Activated gamma-delta T cell (primary cell): ENCODE results near the gene JAM2.
A peak's percentile ranks its signal among the peaks of the same experiment; 100 is the strongest.
"Not testable (repeated sequence)": the region's sequence is repeated elsewhere in the genome, so short reads cannot be mapped to it uniquely, and the experiment has no call there.

Source experiments
- DNase-seq: peaks from one replicate; lab custom pipeline; 2025; lab: John Stamatoyannopoulos, UW
- total RNA-seq, 2 donors: gene quantifications; one replicate each; lab custom pipeline; 2026; lab: John Stamatoyannopoulos, UW

Gene JAM2, protein sequence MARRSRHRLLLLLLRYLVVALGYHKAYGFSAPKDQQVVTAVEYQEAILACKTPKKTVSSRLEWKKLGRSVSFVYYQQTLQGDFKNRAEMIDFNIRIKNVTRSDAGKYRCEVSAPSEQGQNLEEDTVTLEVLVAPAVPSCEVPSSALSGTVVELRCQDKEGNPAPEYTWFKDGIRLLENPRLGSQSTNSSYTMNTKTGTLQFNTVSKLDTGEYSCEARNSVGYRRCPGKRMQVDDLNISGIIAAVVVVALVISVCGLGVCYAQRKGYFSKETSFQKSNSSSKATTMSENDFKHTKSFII
- 0.13 to 0.20 reads per million in 2 donors for total RNA-seq

DNA sequence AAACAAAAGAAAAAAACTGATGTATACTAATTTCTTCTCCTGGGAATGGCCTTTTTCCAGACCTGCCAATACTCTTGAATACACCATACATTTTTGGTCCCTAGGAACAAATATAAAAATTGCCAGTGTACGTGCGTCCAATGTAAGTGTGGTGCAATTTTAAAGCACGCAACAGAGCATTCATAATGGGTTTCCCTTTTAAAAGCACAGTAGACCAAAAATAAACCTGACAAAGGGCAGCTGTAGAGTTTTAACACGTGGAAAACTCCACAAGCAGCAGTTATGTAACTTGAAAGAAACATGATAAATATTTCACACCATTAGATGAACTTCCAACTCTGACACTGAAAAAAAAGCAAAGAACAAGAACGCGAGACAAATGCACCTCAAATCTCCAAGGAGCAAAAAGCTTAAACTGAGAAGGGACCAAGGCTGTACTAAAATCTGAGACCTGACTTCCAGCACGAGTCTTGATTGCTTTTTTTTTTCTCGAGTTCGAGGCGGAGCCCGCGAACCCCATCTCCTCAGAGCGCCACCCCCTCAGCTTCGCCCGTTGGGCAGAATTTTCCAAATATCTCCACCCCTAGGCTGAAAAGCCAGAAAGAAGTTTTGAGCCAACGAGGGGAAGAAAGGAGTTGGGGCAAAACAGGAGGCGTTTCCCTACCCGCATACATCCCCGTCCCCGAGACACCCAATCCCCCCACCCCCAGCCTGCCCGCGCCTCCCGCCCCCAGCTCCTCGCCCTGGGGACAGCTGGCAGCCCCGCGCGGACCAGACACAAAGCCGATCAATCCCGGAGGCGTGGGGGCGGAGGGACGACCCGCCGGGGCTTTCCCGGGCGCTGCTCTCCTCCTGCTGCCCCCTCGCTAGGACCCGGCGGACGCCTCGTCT, at the start of gene JAM2:
JAM2 (plus strand) TSS at position 599 of the 891 bp plus-strand sequence. CDS start 564 bp downstream, outside the sequence.
- peak; percentile 22 for DNase-seq

- no peak for DNase-seq
Measured at GRCh38 chr21:25589887-25590286, 49.2 kb upstream of the JAM2 start.

DNA sequence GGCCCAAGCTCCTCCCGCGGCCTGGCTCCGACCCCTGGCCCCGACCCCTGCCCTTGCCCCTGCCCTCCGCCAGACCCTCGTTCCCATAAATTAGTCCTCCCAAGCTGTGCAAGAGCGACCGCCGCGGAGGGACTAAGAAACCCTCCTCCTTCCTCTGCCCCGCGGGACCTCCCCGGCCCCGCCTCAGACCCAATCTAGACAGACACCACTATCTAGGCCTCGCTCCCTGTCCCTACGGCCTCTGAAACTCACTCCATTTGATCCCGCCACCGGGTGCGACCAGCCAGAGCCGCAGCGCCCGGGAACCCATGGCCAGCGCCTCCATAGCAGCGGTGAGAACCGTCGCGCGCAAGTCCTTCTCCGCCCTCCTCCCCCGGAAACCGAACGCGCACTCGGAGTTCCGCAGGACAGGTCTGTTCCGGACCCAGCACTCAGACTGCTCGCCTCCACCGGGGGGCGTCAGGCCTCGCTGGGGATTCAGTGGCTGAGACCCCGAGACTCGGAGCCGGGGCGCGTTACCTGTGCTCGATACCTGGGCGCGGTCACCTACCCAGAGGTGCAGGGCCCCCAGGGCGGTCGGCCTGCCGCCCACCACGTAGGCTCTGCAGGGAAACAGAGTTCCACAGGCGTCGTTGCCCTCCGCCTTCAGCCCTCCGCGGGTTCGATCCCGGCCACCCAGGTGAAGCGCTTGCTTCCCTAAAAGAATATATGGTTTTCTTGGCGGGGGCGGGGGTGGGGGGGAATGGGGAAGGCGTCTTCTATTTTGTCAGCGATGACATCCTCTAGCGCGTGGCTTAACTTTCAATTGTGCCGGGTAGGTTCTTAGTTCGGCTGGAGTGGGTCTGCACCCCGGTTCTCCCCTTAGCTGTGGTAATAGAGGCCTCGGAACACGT, 31.7 kb upstream of the JAM2 start, which contains the start of gene MRPL39:
MRPL39 (minus strand) TSS at position 331 of the 893 bp plus-strand sequence; CDS start at position 325, 6 bp downstream.
- peak; percentile 61 for DNase-seq

GRCh38 chr21:25608044-25608737, 30.9 kb upstream of the JAM2 start:
- peak; percentile 13 for DNase-seq

GRCh38 chr21:25614441-25614840, 24.6 kb upstream of the JAM2 start:
- no peak for DNase-seq

DNA sequence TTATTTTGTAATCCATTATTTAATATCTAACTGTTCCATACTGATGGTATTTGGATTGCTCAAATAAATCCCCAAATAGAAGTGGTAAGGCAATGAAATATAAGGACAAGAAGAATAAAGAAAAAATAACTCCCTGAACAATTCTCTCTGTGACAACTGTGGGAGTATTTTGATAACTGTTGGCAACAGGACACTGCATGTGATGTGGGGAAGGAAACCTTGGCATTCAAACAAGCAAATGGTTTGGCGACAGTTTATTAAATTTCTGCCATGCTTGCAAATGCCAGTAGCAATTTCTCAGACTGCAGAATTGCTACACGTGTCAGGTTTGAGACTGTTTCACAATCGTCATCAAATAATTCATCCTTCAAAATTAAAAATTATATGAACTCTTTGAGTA, 23.2 kb upstream of the JAM2 start:
- DNase-seq: no peak

DNA sequence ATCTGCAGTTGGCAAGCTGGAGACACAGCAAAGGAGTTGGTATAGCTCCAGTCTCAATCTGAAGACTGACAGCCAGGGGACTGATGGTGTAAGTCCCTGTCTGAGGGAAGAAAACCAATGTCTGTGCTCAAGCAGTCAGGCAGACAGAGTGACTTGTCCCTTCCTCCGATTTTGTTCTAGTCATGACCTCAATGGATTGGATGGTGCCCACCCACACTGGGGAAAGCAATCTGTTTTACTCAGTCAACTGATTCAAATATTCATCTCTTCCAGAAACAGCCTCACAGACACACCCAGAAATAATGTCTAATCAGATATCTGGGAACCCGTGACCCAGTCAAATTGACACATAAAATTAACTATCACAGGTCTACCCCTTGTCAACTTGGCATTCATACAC, 19.9 kb upstream of the JAM2 start:
- DNase-seq: no peak

- no peak for DNase-seq
Measured at GRCh38 chr21:25624511-25624910, 14.5 kb upstream of the JAM2 start.

DNA sequence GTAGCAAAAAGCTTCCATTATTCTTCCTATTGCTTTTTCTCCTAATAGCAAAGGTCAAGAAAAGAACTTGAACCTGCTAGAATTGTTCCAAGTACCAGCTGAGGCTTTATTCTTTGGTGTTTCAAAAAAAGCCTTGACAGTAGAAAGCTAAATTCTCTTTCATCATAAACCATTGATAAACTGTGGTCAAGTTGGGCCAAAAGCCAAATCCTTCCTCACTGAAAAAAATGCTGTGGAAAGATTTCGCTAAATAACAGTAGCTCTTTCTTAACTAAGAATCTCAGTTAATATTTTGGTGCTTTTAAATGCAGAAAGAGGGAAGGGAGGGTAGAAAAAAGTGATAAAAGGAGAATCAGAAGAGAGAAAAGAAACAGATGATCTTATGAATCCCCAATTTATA, 14.0 kb upstream of the JAM2 start:
- DNase-seq: no peak

DNA sequence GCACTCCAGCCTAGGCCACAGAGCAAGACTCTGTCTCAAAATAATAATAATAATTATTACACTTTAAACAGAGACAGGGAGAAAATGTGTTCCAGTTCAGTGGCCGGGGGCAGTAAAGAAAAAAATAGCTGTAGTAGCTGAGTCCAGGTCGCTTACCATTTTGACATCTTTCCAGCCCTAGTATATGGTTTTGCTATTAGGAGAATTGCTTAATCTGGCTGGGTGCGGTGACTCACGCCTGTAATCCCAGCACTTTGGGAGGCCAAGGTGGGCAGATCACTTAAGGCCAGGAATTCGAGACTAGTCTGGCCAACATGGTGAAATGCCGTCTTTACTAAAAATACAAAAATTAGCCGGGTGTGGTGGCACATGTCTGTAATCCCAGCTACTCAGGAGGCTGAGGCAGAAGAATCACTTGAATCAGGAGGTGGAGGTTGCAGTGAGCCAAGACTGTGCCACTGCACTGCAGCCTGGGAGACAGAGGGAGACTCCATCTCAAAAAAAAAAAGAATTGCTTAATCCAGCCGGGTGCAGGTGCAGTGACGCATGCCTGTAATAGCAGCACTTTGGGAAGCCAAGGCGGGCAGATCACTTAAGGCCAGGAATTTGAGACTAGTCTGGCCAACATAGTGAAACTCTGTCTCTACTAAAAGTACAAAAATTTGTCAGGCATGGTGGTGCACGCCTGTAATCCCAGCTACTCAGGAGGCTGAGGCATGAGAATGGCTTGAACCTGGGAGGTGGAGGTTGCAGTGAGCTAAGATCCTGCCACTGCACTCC, 13.1 kb upstream of the JAM2 start:
- DNase-seq: not testable (repeated sequence)

DNA sequence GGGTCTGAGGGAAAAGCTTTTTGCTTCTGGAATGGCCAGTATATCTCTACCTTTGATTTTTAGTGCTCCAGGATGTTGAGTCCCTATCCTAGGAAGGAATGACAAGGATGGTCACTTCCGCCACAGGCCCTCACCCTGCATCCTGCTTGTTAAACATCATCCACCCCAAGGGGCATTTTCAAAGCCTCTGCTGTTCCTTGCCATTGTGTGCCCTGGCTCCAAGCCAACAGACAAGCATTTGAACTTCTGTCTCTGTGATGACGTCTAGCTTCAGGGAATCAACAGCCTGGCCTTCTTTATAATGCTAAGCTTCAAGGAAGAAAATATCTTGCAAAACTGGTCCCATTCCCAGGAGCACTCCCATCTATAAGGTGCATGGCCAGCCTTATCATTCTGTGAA, 12.3 kb upstream of the JAM2 start:
- DNase-seq: no peak

GRCh38 chr21:25632296-25632695, 6.8 kb upstream of the JAM2 start:
- no peak for DNase-seq

GRCh38 chr21:25635310-25635709, 3.7 kb upstream of the JAM2 start:
- DNase-seq: no peak

GRCh38 chr21:25636727-25637126, 2.3 kb upstream of the JAM2 start:
- DNase-seq: no peak

GRCh38 chr21:25637851-25638659, 1.0 kb upstream of the JAM2 start:
- no peak for DNase-seq

DNA sequence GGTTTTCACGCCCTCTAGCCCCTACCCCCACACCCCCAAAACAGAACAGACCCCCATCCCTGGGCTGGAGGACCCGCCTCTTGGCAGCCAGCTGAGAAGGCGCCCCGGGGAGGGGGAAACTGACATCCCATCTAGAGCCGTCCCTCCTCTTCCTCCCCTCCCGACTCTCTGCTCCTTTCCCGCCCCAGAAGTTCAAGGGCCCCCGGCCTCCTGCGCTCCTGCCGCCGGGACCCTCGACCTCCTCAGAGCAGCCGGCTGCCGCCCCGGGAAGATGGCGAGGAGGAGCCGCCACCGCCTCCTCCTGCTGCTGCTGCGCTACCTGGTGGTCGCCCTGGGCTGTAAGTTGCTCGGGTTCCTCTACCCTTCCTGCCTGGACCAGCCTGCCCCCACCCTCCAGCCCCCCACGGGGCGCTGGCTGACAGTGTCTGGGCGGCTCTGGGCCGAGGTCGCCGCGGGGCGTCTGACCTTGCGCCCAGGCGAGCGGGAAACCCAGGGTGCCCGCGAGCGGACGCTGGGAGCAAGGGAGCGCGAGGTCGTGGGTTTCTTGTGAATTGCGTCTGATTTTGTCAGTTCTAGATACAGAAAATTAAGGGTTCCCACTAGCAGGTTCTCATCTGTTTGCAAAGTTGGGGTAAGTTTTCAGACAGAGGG, 618 bp downstream of the JAM2 start:
- peak; percentile 19 for DNase-seq

DNA sequence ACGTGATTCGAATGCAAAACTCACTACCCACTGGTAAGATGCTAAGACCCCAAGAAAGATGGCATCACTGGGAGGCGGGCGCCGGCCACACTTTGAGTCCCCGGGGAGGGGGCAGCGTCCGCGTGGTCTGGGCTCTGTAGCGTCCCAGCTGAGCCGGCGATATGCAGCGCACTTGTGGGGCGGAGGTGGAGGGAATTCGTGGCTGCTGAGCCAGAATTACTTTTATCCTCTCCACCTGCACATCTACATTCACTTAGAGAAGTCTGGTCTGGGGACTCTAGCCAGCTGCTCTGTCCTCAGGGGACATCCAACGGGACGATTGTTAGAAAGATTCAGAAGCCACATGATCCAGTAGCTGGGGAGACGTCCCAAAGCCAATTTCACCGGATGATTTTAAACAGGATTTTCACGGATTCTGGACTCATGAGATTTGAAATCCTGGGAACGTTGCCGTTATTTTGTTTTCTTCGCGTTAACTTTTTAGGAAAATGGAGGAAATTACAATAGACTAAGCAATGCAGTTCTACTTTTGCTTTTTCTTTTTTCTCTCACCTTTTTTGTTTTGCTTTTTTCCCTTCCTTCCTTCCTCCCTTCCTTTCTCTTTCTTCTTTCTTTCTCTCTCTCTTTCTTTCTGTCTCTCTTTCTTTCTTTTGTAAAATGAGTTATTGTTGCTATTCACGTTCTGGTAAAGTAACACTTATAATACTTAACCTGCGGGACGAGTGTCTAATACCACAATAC, 1.3 kb downstream of the JAM2 start:
- no peak for DNase-seq

DNA sequence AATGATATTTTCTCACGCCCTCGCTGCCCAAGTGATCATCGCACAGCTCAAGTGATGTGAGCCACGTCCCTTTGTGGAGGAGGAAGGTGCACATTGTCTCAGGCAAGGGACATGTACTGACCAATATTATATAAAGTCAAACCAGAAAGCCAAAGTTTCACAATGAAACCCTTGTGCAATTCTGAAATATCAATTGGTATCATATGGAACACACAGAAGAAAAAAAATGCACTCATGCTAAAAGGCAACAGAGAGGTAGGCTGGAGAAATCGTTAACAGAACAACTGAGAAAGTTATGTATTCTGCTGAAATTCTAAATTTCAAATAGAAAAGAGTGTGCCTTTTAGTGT, 1.9 kb downstream of the JAM2 start:
- DNase-seq: no peak
